K562 (cell line): Measurements from ENCODE around the gene SLC22A7.

Source experiments
- EP300 ChIP-seq: IDR thresholded peaks from 2 replicates; pipeline ENCODE4 v1.6.1; 2012; ENCODE audit warnings: low read length, improper control_type of control experiment
- GATAD2B ChIP-seq: fragments of 450-650 bp; IDR thresholded peaks from 2 replicates; pipeline ENCODE4 v1.6.1; 2017; ENCODE audit warnings: mild to moderate bottlenecking, borderline replicate concordance
- HNRNPH1 ChIP-seq: fragments of 200-400 bp; formaldehyde crosslinking; optimal IDR thresholded peaks from 2 replicates; pipeline ENCODE3; 2017; ENCODE audit warnings: low read depth, mild to moderate bottlenecking, low read length, moderate library complexity
- PYGO2 ChIP-seq: fragments of 450-650 bp; IDR thresholded peaks from 2 replicates; pipeline ENCODE4 v1.6.1; 2016; ENCODE audit warnings: mild to moderate bottlenecking, missing genetic modification characterization, moderate library complexity, missing compliant biosample characterization
- SIN3B ChIP-seq: fragments of 450-650 bp; IDR thresholded peaks from 2 replicates; pipeline ENCODE4 v1.6.1; 2017; ENCODE audit warnings: low read depth, mild to moderate bottlenecking, moderate library complexity
- TF ChIP-seq, protein P1 (sequence below): fragments of 450-650 bp; IDR thresholded peaks from 2 replicates; pipeline ENCODE4 v1.6.1; 2016; ENCODE audit warnings: antibody characterized with exemption
- TF ChIP-seq, protein P2 (sequence below): sonication (generic); formaldehyde crosslinking; IDR thresholded peaks from 2 replicates; pipeline ENCODE4 v1.8.0; 2022; ENCODE audit warnings: missing genetic modification reagents, mild to moderate bottlenecking, borderline replicate concordance
- TF ChIP-seq, protein P3 (sequence below): fragments of 150-350 bp; conservative IDR thresholded peaks from 2 replicates; pipeline ENCODE4 v1.6.1; 2014; ENCODE audit warnings: low read length
- TF ChIP-seq, protein P4 (sequence below), 2 experiments: fragments of 450-650 bp in 1 of 2; IDR thresholded peaks; 2 replicates each; pipeline ENCODE4 v1.6.1; 2011 to 2017; ENCODE audit warnings: low read depth in 2 of 2, antibody characterized with exemption in 1 of 2, borderline replicate concordance in 1 of 2, low read length in 1 of 2, mild to moderate bottlenecking in 1 of 2, mixed read lengths in 1 of 2; ENCODE audit not compliant: control insufficient read depth in 1 of 2
- TF ChIP-seq, protein P5 (sequence below): sonication (generic); formaldehyde crosslinking; IDR thresholded peaks from 2 replicates; pipeline ENCODE4 v1.8.1; 2023; ENCODE audit warnings: mild to moderate bottlenecking, missing genetic modification reagents
- TF ChIP-seq, protein P6 (sequence below): sonication (generic); formaldehyde crosslinking; IDR thresholded peaks from 2 replicates; pipeline ENCODE4 v1.8.1; 2023; ENCODE audit warnings: mild to moderate bottlenecking, missing genetic modification reagents

DNA sequence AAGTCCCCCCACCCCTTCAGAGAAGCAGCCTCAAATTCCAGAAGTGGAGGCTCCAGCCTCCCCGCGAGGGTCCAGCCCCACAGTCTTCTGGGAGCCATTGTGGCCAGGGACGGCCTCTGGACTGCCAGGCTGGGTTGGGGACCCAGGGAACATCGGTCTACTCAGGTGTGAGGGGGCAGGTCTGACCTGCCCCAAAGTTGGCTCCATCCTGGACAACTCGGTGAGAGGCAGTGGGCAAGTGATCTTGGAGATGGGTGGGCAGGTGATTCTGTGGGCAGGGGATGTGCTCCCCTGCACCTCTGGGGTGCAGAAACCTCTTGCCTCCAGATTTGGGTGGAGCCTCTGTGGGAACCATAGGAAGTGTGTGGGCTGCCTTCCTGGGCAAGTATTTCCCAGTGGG is 12.2 kb upstream of the SLC22A7 start:
- TF ChIP-seq, protein P1, sequence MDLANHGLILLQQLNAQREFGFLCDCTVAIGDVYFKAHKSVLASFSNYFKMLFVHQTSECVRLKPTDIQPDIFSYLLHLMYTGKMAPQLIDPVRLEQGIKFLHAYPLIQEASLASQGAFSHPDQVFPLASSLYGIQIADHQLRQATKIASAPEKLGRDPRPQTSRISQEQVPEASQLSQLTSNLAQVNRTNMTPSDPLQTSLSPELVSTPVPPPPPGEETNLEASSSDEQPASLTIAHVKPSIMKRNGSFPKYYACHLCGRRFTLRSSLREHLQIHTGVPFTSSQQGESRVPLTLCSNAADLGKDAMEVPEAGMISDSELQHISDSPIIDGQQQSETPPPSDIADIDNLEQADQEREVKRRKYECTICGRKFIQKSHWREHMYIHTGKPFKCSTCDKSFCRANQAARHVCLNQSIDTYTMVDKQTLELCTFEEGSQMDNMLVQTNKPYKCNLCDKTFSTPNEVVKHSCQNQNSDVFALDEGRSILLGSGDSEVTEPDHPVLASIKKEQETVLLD = no peak
- TF ChIP-seq, protein P2, sequence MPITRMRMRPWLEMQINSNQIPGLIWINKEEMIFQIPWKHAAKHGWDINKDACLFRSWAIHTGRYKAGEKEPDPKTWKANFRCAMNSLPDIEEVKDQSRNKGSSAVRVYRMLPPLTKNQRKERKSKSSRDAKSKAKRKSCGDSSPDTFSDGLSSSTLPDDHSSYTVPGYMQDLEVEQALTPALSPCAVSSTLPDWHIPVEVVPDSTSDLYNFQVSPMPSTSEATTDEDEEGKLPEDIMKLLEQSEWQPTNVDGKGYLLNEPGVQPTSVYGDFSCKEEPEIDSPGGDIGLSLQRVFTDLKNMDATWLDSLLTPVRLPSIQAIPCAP (CRISPR knock-in tag) = no peak
- TF ChIP-seq GATAD2B = no peak
- TF ChIP-seq, protein P3, sequence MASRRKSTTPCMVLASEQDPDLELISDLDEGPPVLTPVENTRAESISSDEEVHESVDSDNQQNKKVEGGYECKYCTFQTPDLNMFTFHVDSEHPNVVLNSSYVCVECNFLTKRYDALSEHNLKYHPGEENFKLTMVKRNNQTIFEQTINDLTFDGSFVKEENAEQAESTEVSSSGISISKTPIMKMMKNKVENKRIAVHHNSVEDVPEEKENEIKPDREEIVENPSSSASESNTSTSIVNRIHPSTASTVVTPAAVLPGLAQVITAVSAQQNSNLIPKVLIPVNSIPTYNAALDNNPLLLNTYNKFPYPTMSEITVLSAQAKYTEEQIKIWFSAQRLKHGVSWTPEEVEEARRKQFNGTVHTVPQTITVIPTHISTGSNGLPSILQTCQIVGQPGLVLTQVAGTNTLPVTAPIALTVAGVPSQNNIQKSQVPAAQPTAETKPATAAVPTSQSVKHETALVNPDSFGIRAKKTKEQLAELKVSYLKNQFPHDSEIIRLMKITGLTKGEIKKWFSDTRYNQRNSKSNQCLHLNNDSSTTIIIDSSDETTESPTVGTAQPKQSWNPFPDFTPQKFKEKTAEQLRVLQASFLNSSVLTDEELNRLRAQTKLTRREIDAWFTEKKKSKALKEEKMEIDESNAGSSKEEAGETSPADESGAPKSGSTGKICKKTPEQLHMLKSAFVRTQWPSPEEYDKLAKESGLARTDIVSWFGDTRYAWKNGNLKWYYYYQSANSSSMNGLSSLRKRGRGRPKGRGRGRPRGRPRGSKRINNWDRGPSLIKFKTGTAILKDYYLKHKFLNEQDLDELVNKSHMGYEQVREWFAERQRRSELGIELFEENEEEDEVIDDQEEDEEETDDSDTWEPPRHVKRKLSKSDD = no peak
- no peak for TF ChIP-seq SIN3B
- TF ChIP-seq, protein P4, sequence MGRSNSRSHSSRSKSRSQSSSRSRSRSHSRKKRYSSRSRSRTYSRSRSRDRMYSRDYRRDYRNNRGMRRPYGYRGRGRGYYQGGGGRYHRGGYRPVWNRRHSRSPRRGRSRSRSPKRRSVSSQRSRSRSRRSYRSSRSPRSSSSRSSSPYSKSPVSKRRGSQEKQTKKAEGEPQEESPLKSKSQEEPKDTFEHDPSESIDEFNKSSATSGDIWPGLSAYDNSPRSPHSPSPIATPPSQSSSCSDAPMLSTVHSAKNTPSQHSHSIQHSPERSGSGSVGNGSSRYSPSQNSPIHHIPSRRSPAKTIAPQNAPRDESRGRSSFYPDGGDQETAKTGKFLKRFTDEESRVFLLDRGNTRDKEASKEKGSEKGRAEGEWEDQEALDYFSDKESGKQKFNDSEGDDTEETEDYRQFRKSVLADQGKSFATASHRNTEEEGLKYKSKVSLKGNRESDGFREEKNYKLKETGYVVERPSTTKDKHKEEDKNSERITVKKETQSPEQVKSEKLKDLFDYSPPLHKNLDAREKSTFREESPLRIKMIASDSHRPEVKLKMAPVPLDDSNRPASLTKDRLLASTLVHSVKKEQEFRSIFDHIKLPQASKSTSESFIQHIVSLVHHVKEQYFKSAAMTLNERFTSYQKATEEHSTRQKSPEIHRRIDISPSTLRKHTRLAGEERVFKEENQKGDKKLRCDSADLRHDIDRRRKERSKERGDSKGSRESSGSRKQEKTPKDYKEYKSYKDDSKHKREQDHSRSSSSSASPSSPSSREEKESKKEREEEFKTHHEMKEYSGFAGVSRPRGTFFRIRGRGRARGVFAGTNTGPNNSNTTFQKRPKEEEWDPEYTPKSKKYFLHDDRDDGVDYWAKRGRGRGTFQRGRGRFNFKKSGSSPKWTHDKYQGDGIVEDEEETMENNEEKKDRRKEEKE (IDR thresholded peaks at IDR 0.05; ENCODE audit: borderline replicate concordance in 1 of 2, control insufficient read depth in 1 of 2, low read depth in 2 of 2, low read length in 1 of 2) = no peak
- TF ChIP-seq HNRNPH1 = no peak
- TF ChIP-seq PYGO2 (tag) = no peak
- no peak for TF ChIP-seq EP300
- TF ChIP-seq, protein P5, sequence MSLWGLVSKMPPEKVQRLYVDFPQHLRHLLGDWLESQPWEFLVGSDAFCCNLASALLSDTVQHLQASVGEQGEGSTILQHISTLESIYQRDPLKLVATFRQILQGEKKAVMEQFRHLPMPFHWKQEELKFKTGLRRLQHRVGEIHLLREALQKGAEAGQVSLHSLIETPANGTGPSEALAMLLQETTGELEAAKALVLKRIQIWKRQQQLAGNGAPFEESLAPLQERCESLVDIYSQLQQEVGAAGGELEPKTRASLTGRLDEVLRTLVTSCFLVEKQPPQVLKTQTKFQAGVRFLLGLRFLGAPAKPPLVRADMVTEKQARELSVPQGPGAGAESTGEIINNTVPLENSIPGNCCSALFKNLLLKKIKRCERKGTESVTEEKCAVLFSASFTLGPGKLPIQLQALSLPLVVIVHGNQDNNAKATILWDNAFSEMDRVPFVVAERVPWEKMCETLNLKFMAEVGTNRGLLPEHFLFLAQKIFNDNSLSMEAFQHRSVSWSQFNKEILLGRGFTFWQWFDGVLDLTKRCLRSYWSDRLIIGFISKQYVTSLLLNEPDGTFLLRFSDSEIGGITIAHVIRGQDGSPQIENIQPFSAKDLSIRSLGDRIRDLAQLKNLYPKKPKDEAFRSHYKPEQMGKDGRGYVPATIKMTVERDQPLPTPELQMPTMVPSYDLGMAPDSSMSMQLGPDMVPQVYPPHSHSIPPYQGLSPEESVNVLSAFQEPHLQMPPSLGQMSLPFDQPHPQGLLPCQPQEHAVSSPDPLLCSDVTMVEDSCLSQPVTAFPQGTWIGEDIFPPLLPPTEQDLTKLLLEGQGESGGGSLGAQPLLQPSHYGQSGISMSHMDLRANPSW (CRISPR knock-in tag) = no peak
- TF ChIP-seq, protein P6, sequence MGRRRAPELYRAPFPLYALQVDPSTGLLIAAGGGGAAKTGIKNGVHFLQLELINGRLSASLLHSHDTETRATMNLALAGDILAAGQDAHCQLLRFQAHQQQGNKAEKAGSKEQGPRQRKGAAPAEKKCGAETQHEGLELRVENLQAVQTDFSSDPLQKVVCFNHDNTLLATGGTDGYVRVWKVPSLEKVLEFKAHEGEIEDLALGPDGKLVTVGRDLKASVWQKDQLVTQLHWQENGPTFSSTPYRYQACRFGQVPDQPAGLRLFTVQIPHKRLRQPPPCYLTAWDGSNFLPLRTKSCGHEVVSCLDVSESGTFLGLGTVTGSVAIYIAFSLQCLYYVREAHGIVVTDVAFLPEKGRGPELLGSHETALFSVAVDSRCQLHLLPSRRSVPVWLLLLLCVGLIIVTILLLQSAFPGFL = no peak
